Measurements from ENCODE around the gene DCBLD1.

Gene DCBLD1

DNA sequence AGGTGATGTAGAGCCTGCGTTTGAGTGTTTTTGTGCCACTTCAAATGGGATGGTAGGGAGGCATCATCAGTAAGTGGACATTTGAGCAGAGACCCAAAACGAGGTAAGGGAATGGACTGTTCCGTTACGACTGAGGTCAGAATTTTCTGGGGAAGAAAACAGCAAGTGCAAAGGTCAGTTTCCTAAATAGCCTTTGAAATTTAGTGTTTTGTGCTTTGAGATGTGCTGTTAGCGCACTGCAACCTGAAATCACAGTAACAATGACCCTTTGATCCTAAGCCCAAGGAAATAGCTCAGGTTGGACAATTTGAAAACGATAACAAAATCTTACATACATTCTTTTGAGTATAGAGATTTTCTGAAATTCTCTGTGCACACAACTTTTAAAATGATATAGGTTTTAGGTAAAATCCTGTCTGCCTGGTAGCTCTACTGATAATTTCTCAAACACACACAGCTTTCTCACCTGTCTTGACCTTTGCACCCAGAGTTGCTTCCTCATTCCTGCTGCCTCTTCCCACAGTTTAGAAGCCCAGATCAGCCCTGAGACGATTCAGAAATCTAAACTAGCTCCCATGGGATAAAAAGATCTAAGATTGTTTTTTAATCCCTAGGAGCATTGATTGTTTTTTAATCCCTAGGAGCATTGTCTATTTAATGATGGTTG lies 22.1 kb downstream of the DCBLD1 start:
- Mint-ChIP-seq H3K4me1 (peaks cover 18% of the 10 kb centered on the region), H3K4me3 (no peak overlapping the region), H3K9me3 (no peaks in the 10 kb centered on the region), H3K27ac (peak overlapping the region in 1 of 3 experiments; percentile 21), H3K36me3 (ENCODE audit: low read depth) (no peaks in the 10 kb centered on the region), H3K27me3 (ENCODE audit: low read depth) (no peaks in the 10 kb centered on the region)
- TF ChIP-seq, protein P1, sequence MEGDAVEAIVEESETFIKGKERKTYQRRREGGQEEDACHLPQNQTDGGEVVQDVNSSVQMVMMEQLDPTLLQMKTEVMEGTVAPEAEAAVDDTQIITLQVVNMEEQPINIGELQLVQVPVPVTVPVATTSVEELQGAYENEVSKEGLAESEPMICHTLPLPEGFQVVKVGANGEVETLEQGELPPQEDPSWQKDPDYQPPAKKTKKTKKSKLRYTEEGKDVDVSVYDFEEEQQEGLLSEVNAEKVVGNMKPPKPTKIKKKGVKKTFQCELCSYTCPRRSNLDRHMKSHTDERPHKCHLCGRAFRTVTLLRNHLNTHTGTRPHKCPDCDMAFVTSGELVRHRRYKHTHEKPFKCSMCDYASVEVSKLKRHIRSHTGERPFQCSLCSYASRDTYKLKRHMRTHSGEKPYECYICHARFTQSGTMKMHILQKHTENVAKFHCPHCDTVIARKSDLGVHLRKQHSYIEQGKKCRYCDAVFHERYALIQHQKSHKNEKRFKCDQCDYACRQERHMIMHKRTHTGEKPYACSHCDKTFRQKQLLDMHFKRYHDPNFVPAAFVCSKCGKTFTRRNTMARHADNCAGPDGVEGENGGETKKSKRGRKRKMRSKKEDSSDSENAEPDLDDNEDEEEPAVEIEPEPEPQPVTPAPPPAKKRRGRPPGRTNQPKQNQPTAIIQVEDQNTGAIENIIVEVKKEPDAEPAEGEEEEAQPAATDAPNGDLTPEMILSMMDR (IDR thresholded peaks at IDR 0.05; ENCODE audit: unreplicated experiment in 3 of 3), result no peak

DNA sequence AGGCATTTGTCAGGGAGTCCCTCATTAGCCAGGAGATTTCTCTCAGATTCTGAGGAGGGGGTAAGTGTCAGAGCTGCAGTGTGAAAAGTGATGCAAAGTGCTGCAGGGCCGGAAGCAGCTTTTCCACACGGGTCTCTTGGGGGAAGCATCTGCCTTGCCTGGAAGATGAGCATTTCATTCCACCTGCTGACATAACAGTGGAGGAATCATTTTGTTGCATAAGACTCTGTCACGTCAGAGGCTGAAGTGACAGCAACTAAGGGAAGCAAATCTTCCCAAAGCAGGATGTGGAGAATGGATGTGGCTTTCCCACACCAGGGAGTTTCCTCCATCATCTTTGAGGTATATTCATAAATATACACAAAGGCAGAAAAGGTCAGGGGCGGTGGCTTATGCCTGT lies 22.8 kb downstream of the DCBLD1 start:
- TF ChIP-seq, protein P1 (IDR thresholded peaks at IDR 0.05; ENCODE audit: unreplicated experiment in 3 of 3), result no peak
- H3K36me3 Mint-ChIP-seq (ENCODE audit: low read depth), result no peaks in the 10 kb centered on the region
- no peaks in the 10 kb centered on the region for H3K9me3 Mint-ChIP-seq
- H3K27ac Mint-ChIP-seq, result peak overlapping the region in 1 of 3 experiments; percentile 21
- peaks cover 25% of the 10 kb centered on the region for H3K4me1 Mint-ChIP-seq
- no peak overlapping the region for H3K4me3 Mint-ChIP-seq
- no peaks in the 10 kb centered on the region for H3K27me3 Mint-ChIP-seq (ENCODE audit: low read depth)

DNA sequence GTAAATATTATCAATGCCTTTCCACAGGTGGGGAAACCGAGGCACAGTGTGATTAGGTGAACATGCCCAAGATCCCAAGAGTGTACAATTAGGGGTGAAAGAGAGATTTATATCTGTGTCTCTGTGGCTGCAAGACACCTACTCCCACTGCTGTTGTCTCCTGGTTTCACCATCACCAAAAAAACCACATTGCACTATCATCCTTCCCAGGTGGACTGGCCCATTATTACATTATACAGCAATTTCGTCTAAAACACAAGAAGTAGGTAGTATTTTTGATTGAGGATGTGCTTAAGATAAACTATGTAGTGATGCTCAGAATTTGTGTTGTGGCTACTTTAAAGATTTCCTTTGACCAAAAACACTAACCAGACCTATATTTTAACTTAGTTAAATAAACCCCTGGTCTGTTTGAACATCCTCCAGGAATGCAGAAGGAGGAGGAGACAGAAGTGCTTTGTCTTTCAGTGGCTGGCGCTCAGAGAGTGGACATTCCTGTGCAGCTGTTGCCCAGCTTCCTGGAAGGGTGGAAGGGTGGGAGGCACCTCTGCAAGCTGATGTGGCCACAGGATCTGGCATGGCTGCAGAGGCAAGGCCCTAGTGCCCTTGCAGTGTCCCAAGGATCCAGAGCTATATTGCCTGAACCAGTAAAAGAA lies 23.8 kb downstream of the DCBLD1 start:
- H3K27ac Mint-ChIP-seq, result peak overlapping the region in 2 of 3 experiments; percentile 93 to 98
- TF ChIP-seq, protein P1 (IDR thresholded peaks at IDR 0.05; ENCODE audit: unreplicated experiment in 3 of 3), result no peak
- no peaks in the 10 kb centered on the region for H3K36me3 Mint-ChIP-seq (ENCODE audit: low read depth)
- peak overlapping the region in 1 of 3 experiments; percentile 56 for H3K4me3 Mint-ChIP-seq
- H3K27me3 Mint-ChIP-seq (ENCODE audit: low read depth), result no peaks in the 10 kb centered on the region
- peaks cover 30% of the 10 kb centered on the region for H3K4me1 Mint-ChIP-seq
- H3K9me3 Mint-ChIP-seq, result no peaks in the 10 kb centered on the region

DNA sequence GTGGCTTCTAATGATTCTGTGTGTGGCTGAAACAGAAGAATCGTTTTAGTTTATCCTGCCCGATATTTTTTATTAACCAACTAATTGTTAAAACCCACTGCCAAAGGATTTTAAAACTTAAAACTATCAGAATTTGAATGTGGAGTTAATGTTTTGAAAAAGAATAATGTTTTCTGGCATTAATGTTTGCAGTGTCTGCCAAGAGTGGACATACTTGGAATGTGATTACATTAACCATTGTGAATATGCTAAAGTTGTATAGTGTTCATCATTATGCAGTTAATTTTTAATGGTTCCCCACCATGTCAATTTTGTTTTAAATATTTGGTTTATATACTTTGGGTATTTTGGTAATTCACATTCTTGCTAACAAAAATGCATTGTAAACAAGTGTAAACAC lies 24.4 kb downstream of the DCBLD1 start:
- Mint-ChIP-seq H3K27ac (peak overlapping the region in 2 of 3 experiments; percentile 93 to 98), H3K9me3 (no peaks in the 10 kb centered on the region), H3K4me1 (peaks cover 36% of the 10 kb centered on the region), H3K36me3 (ENCODE audit: low read depth) (no peaks in the 10 kb centered on the region), H3K4me3 (peak overlapping the region in 1 of 3 experiments; percentile 6), H3K27me3 (ENCODE audit: low read depth) (no peaks in the 10 kb centered on the region)
- TF ChIP-seq, protein P1 (IDR thresholded peaks at IDR 0.05; ENCODE audit: unreplicated experiment in 3 of 3), result no peak

DNA sequence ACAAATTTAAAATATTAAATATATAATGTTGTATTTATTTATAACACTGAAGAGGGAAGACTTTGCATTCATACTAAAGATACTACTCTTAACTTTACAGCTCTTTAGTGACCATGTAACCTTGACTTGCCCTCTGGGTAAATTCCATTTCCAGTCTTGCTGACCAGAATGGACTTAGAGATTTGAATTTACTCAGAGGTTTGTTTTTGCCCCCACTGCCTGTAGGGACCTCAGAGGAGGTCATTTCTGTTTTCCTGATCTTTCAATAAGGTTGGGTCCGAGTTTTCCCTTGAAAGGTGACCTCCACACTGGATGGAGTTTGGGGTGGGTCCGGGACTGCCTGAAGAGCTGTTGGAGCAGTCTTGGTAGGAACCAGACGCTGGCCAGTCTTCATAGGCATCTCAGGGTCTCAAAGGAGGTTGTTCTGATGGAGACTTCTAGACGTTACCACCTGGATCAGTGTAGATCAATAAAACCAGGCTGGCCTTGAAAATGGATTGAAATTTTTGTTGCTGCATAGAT lies 26.0 kb downstream of the DCBLD1 start:
- Mint-ChIP-seq H3K4me1 (peaks cover 52% of the 10 kb centered on the region), H3K27me3 (ENCODE audit: low read depth) (no peaks in the 10 kb centered on the region), H3K36me3 (ENCODE audit: low read depth) (no peaks in the 10 kb centered on the region), H3K9me3 (no peaks in the 10 kb centered on the region), H3K27ac (peak overlapping the region in 1 of 3 experiments; percentile 39), H3K4me3 (no peak overlapping the region)
- TF ChIP-seq, protein P1 (IDR thresholded peaks at IDR 0.05; ENCODE audit: unreplicated experiment in 3 of 3), result no peak

All from nephron (organoid).